HL-60 (cell line): ENCODE results near the gene YLPM1.

Experiments
- CTCF ChIP-seq: IDR thresholded peaks from one replicate; pipeline ENCODE4 v1.5.1; 2011; ENCODE audit warnings: low read length, control low read depth, inconsistent platforms; ENCODE audit not compliant: insufficient read depth
- GABPA ChIP-seq: IDR thresholded peaks from 2 replicates; pipeline ENCODE4 v1.6.1; 2012; ENCODE audit warnings: low read depth
- POLR2AphosphoS5 ChIP-seq: IDR thresholded peaks from 2 replicates; pipeline ENCODE4 v1.6.1; 2012; ENCODE audit warnings: low read depth
- REST ChIP-seq: IDR thresholded peaks from 2 replicates; pipeline ENCODE4 v1.6.1; 2012; ENCODE audit warnings: low read depth; ENCODE audit not compliant: insufficient replicate concordance
- SPI1 ChIP-seq: IDR thresholded peaks from 2 replicates; pipeline ENCODE4 v1.6.1; 2012; ENCODE audit warnings: low read depth, mild to moderate bottlenecking, borderline replicate concordance

GRCh38 chr14:74881431-74882102 lies 118.5 kb downstream of the YLPM1 start, which contains the start of gene DLST:
- TF ChIP-seq CTCF (no peak), GABPA (peak; percentile 87), POLR2AphosphoS5 (peak; percentile 61), REST (peak; percentile 13), SPI1 (no peak)
